SIG-M5 treated with dmso at 0.1 percent for 504 hours (cell line): ENCODE data around the gene MEF2C.

ENCODE experiments used
- DNase-seq: peaks from one replicate; lab custom pipeline; 2025; ENCODE audit not compliant: unreplicated experiment; lab: John Stamatoyannopoulos, UW

Gene MEF2C

DNA sequence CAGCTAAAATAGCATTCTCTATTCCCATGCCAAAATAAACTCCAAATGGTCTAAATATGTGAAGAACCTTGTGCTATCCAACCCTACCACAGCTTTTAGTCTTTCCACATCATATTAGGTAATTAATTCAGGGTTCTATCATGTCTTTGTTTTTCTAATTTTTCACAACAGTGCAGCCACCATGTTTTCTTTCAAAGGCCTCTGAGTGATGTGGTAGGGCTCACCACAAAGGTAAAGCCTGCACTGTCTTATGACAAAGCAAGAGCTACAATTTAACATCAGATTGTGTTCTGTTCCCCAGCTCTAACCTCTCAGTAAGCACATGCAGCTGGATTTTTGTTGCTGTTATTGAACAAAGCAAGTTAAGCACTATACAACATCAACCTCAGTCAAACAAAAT is 52.4 kb downstream of the MEF2C start:
- DNase-seq: no peak

DNA sequence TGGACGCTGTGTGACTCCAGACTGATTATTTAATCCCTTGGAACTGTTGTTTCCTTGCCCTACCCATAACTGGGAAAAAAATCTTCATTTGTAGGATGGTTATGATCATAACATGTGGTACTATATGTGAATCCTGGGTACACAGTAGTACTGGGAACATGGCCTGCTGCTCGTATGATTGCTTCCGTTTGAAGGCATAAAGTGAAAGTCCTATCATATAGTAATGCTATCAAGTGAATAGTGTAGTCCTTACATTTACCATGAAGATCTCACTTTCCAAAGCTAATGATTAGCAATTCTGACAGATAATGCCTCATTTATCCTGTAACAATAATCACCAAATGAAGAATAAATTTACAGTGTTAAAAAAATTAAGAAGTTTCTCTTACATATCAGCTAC is 53.2 kb downstream of the MEF2C start:
- DNase-seq: no peak

DNA sequence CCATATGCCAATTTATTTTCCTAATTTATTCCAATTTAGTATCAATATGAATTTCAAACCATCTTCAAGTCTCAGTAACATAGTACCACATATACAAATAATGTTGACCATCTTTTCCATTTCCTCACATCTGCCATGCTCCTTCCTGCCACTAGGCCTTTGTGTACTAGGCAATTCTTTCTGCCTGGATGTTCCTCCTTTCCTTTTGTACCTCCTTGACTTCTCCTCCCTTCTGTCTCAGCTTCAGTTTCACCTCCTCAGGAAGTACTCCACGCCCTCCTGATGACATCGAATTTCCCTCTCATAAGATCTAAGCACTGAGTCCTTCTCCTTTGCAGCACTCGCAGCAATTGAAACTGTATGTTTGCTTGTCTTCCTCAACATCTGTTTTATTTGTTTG is 53.9 kb downstream of the MEF2C start:
- DNase-seq: peak; percentile 56

DNA sequence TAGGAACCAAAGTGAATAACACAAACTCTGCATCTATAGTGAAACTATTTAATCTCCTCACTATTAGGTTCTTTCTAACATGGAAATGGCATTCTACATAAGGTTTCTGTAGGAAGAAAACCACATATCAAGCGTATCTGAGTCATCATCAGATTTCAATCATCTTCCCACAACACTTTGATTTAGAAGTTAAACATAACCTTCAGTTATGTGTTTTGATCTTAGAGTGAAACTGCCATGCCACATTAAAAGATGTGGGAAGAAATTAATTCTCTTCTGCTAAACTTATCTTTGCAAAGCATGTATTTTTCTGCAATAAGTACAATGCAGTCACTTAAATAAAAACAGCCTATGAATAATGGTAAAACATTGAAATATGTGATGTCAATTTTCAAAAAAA is 55.0 kb downstream of the MEF2C start:
- no peak for DNase-seq

DNA sequence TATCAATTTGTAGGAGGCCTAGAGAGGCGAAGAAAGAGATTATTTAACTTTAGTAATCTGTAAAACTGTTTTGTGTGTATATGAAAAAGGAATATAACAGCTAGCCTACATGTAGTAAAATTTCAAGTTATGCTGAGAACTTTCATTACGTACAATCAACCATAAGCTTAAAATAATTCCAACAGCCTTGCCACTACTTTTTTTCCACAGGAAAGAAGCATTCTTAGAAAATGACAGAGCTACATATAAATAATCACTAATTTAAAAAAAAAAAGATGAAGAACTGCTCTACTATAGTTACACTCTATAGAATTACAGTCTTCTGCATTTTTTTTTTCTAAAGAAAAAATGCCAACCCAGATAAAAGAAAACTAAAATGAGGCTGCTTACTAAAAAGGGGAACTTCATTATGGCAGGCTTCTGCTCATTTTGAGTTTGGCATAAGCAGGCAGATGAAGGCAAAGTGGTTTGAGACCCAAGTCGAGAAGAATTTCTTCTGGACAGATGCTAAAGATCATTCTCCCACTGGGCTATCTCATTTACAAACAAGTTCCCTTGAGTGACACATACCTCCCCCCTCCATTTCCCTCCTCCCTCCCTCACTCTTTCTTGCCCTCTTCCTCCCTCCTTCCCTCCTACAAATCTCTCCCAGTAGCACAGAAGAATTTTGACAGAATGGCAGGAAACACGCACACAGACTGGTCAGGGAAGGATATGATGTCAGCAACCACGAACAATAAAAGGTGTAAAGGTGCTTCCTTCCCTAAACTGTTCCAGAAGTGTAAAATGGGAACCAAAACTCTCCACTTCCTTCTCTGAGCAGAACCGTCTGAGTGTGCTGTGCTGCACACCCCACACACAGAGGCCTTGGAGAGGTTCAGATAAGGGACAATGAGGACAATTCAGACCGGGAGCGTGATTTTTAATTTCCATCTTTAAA is 56.1 kb downstream of the MEF2C start:
- peak; percentile 87 for DNase-seq

DNA sequence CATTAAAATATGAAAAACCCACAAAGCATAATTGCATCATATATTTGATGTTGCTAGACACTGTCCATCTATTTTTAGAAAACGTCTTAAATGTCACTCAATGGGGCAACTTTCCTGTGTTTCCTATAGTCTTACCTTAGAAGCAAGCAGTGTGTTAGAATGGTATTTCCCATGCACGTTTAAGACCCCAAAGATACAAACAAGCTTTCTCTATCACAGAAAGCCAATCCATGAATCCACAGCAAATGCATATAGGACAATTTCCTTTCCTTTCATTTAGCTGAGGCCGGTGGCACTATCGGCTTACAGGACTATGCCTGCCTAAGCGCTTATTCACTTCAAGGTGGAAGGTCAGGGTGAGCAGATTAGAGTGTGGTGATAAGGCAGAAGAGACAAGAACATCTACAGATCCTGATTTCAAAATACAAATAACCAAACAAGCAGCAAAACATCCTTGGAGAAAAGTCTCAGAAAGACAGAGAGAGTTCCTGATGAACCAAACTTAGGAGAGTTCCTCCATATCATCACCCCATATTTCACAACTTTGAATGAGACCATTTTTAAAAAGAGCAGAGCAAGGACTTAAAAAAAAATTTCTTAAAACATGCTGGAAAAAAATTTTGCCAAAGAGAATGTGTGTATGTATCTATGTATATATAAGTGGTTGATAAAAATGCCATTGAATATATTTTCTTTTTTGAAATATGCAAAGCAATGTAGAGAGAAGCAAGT is 57.2 kb downstream of the MEF2C start:
- DNase-seq: no peak

DNA sequence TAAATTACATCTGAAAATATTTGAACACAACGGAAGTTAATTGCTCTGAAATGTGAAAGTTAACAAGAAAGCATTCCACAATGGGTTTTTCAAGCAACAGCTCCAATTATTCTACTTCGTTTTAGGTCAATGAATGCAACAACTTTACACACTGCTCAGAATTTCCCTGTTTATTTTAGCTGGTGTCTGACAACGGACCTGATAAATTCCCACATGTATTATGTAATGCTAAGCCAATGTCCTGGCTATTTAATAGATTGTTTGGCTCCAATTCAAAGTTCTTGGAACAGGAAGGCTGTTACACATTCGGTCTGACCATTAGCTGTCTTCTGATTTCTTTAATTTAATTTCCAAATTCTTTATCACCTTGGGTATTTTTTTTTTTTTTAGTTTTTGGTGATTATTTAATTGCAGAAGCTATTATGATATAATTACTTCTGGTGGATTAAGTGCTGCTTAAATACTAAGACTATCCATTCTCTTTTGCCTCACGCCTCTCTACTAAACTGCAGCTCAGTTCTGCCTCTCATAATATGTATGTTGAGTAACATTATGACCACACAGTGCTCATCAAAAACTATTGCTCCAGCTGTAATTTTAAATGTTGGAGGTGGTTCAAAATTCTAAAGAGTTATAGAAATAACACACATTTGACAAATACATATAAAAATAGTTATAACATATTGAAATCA is 57.9 kb downstream of the MEF2C start:
- DNase-seq: peak; percentile 41

DNA sequence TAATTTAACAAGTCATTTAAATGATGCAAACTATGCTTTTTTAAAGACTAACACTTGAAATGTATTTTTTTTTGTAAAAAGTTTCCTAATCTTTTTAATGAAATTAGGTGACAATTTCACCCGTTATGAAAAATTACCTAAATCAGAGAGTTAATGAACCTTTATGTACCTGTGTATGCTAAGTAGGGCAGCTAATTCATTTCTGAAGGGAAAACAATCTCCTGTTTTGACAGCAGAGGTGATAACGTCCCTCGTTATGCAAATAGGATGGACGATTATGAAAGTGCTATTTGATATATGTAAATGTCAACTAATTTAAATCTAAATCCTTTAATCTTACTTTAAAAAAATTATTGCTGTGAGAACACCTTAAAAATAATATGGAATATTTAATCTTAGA is 58.8 kb downstream of the MEF2C start:
- no peak for DNase-seq

DNA sequence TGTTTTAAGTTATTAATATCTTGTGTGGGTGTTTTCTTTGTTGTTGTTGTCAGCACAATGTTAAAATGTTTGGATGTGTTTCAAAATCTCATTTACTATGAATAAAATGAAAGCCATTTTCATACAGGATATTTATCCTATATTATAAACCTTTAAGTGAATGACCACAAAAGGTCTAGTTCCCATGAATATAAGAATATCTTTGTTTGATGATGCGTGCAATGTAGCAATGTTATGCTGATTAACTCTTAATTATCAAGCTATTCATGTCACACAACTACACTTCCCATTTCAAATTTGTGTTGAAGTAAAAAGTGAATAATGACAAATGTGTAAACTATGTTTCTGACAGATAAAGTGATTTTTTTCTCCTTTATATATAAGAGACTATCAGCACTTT is 59.8 kb downstream of the MEF2C start:
- DNase-seq: no peak

DNA sequence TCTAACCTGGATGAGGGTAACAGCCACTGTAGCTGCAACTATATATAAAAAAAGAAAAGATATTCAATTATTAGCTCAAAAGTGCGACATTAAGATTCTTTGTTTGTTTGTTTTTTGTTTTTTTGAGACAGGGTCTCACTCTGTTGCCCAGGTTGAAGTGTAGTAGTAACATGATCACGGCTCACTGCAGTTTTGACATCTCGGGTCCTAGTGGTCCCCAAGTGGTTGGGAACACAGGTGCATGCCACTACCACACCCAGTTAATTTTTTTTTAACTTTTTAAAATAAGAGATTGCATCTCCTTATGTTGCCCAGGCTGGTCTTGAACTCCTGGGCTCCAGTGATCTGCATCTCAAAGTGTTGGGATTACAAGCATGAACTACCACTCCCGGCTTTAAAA is 61.8 kb downstream of the MEF2C start:
- no peak for DNase-seq

DNA sequence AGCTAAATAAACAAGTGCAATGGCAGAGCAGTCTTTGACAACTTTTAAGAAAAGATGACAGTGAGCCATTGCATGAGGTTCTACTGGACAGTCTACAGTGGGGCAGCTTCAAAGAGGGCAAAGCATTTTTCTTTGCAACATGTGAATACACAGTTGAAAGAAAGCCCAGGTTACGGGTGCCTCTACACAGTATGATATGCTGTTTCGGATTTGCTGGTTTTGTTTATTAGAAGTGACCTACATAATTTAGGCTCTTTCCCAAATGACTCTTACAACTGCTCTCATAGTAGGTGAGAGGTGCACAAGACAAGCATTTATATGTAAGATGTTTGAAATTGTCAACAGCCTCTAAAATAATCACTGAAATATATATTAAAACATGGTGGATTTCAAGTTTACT is 62.4 kb downstream of the MEF2C start:
- no peak for DNase-seq

DNA sequence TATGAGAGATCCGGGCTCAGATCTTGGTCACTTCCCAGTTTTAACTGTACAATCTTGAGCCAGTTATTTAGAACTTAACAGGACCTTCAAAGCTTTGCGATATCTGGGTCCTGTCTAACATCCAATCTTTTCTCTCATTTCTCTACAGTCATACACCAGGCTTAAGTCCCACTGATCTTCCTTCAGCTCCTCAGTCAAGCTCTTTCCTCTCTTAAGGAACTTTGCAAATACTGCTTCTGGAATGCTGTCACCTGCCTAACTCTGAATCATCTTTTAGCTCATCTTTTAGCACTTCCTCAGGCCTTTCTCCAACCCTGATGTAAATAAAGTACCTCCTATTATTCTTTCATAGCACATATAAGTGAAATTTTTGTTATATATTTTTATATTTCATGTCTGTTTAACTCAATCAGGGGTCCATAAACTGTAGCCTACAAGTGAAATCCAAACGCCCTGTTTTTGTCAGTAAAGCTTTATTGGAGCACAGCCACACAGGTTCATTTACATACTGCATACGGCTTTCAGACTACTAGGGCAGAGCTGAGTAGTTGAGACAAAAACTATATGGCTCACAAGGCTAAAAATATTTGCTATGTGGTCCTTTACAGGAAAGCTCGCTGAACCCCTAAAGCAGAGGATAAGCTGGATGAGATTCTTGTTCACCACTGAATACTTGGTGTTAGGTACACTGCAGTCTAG is 63.5 kb downstream of the MEF2C start:
- DNase-seq: no peak

DNA sequence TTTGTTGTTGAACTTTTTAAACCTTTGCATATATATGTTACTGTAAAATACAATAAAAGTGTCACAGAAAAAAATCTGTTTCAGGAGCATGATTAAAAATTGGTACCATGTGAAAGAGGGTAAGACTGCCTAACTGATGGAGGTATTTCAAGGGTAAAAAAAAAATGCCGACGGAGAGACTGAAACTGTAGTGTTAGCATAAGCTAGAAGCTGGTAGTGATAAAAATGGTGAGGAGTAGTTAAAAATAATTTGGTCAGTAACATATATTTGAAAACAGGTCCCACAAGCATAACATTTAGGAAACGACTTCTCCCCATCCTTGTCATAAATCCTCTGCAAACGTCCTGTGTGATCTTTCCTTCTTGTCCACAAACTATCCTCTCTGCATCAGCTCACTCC is 64.7 kb downstream of the MEF2C start:
- no peak for DNase-seq

DNA sequence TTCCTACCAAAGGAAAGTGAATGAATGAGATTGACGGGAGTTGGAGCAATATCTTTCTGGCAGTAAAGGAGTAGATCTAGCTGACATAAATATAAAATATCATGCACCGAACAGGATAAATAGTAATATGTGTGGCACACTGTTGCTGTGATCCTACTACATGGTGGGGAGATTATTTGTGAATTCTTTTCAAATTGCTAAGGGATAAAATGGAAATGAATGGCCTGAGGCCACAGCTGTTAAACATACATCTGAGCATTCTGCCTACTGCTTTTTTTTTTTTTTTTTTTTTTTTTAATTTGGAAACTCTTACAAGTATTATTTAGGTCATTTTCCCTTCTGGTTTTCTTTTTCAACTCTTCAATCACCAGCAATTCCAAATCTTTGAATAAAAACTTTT is 66.8 kb downstream of the MEF2C start:
- DNase-seq: no peak

DNA sequence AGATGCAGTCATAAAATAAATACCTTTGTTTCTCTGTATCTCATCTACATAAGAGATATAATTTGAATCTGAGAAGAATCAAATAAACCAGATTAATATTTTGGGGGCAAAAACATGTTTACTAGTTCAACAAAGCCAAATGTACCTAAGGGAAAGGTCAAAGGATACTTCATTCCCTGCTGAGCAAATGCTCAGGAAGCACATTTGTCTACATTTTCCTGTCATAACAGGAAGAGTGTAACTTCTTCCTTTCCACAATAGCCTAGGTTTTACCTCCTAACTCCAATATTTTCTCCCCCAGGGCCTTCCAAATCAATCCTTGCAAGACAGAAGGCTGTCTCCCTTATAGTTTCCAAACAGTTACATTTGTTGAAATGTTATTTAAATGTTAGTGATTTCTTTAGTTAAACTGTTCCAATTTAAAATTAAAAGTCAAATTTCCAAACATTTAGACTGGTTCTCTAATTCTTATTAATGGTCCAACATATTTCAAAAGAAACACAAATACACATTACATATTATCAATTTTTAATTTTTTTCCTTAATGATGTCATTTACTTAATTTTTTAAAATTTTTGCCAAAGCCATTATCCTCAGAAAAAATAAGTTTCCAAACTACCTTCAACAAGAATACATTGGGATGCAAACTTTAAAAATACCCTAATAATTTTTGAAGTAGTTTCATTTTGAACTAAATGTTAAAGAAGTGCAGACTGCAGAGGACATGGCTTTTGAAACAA is 67.8 kb downstream of the MEF2C start:
- no peak for DNase-seq

DNA sequence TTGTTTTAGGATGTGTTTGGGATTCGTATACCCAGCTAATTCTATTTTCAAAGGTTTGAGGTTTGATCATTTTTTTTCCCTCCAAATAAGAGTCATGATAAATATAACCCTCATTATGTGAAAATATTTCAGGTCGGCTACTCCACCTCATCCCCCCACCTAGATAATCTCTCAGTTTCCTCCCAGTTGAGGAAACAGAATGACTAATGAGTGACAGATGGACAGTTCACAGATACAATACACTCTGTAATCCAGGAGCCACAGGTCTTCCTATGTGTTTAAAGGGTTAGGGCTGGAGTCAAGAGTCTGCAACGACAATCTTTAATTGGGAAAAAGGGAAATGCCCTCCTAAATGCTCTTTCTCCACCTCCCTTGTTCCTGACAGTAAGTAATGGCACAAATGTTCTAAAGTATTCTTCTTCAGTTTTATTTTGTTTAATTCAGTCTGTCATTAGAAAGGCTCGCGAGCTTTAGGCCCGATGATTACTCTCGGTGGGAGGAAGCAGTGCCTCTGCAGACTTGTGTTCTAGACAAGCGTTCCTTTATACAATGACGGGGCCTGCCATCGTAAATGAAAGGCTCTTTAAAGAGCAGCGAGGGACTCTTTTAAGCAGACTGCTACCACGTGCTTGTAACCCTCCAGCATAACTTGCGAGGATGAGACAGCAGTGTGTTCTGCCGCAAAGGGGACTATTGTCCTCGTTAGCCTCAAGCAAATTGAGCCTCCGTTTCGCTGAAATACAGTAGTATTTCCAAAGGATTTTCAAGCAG is 69.0 kb downstream of the MEF2C start:
- no peak for DNase-seq

DNA sequence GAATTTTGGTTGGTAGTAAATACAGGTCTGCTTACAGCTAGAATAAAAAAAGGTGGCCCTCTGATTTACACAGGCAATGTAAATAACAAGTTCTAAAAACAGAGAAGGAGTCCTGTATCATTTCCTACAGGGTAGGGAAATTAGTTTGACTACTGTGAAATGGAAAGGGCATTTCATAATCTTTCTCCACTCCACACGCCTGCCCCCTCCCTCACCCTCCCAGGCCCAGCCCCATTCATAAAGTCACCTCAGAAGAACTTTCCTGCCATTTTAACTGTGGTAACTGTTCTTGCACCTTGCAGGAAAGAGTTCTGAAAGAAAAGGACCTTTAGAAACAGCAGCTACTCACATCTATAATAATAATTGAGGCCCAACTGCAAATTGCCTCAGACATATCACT is 69.7 kb downstream of the MEF2C start:
- peak; percentile 1 for DNase-seq

DNA sequence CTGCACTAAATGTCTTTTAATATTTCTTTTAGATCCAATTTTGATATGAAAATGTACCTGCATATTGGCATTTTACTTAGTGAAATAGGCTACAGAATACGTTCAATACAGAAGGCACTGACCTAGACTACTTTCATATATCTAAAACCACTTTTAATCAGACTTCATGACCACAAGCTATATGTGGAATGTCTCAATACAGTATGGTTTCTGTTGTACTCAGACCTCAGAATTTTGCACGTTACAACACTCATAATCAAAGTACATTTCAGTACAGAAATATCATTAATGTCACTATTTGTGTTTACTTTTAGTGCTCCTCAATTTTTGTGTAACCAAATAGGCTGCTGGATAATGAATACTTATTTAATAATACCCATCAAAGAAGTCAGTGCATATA is 74.8 kb downstream of the MEF2C start:
- DNase-seq: no peak

DNA sequence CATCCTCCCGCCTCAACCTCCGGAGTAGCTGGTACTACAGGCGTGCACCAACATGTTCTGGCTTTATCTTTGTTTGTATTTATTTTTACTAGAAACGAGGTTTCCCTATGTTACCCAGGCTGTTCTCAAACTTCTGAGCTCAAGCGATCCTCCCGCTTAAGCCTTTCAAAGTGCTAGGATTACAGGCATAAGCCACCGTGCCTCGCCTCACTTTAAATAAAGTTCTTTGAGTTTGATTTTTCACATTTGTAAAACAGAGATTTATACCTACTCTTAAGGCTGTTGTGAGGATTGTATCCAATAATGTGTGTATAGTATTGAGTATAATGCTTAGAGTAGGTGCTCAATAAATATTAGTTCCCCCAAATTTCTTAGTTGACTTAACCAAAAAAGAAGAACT is 75.7 kb downstream of the MEF2C start:
- no peak for DNase-seq

DNA sequence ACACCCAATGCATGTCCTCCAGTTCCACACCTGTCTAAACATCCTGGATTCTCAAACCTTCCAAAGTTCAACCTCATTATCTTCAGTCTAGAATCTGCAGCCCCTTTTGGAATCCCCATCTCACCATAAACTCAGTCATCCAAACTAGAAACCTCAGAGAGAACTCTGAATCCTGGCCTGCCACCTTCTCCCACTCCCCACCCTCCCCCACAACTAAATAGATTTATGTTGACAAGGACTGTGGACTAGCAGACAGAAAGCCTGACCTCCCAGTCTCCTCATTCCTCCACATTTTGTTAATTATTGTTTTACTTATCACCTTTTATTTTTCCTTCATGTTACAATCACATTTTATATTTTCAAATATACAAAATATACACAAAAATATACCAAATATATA is 76.6 kb downstream of the MEF2C start:
- DNase-seq: no peak
